HG02973 (cell line): Measurements from ENCODE around the gene GARNL3.

Experiments
- ATAC-seq: cut with Tn5 transposase; IDR thresholded peaks from one replicate; pipeline ENCODE4 v1.9.1; 2021; ENCODE audit warnings: moderate library complexity; ENCODE audit not compliant: unreplicated experiment

GARNL3 gene

DNA sequence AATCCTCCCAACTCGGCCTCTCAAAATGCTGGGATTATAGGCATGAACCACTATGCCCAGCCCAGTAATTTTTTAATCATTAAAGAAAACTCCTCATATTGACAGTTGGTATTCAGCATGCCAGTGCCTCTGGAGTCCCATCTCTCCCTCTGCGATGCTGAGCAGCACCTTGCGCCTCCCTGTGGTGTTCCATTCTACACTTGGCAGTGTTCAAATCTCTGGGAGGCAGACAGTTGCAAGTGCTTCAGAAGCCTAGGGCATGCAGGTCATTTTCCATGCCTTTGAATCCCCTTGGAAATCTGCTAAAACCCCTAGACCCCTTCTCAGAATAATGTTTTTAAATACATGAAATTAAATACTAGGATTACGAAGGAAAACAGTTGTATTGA is 41.3 kb downstream of the GARNL3 start:
- ATAC-seq, result no peak

DNA sequence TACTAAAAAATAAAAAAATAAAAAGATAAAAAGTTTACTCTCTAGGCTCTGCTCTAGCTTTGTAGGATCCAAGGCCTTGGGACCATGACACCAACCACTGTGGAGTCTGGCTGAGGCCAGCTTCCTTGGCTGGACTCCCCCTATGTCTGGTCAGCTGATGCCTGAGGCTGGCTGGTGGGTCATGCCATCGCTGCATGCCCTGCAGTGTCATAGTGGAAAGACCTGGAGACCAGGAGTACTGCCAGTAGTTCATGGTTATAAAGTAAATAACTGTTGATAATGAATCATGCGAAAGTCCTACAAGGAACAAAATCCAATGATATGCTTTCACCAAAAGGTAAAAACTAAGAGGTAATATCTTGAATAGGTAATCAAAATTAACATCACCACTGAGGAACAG is 43.2 kb downstream of the GARNL3 start:
- ATAC-seq, result no peak

DNA sequence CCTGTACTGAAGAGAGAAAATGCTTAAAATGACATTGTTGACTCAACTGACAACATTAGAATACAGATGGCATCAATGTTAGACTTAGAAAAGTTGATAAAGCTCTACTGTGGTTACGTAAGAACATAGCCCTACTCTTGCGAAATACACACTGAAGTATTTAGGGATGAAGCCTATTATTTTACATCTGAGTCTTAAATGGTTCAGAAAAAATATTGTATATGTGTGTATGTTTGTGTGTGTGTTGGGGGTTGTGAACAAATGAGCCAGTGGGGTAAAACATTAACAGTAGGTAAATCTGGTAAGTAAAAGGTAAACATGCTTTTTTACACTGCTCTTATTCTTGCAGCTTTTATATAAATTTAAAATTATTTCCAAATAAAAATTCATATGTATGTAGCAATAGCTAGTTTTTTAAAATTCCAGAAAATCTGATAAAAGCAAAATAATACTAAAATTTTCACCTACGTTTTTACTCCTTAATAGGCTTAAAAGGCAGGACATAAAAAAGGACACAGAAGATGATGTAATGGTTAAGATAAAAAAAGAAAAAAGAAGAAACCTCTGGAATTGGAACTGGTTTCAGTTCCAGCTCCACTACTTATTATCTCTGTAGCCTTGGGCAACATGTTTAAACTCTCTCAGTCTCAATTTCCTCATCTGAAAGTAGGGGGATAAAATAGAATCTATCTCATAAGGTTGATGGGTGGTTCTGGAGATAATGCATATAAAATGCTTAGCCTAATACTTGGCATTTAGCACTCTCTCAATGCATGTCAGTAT is 44.3 kb downstream of the GARNL3 start:
- no peak for ATAC-seq

DNA sequence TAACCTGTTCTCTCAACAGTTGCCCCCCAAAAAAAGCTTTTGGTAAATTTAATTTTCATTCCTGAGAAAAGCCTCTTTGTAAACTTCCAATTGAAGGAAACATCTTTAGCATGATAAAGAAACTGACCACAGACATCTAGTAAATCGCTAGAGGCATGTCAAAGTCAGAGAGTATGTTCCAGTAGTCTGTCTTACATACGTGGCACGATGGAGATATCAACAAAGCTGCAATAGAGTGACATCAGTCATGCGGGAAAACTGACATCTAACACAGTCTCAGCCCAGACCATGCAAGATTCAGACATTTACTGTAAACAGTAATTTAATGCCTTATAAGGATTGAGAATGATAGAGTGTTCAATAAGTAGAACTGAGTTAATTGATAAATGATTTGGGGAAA is 45.1 kb downstream of the GARNL3 start:
- ATAC-seq, result no peak

DNA sequence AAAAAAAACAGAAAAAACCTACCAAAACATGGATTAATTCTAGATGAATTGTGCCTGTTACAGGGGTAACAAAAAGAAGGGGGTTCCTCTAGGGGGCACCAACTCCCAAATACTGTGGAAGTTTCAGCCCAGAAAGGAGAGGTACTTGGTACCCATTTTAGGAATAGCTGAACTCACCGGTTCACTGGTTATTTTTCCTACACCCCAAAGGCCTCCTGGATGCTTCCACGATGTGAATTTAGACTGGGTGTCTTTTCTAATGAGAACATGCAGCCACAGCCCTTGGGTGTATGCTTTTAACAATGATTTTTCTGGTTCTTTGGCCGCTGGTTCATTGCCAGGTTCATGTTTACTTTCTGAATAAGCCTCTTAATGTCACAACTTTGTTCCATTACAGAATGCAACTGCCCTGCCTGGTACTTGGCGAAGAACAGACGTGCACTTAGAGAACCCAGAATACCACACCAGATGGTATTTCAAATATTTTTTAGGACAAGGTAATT is 46.7 kb downstream of the GARNL3 start:
- no peak for ATAC-seq

DNA sequence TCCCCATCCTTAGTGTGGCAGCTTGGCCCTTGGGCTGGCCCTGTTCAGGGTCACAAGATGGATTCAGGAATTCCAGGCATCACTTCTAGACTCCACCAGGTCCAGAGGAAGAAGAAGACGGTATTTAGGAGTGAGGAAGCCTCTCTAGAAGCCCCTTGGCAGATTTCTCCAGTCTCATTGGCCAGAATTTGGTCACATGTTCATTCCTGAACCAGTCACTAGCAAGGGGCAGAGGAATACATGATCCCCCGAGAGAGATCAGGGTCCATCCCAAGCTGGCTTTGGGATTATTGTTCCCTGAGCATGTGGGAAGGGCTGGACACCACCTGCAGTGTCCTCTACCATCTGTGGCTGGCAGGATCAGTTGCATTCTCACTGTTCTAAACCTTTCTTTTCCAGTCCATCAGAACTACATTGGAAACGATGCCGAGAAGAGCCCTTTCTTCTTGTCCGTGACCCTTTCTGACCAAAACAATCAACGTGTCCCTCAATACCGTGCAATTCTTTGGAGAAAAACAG is 48.5 kb downstream of the GARNL3 start:
- no peak for ATAC-seq

DNA sequence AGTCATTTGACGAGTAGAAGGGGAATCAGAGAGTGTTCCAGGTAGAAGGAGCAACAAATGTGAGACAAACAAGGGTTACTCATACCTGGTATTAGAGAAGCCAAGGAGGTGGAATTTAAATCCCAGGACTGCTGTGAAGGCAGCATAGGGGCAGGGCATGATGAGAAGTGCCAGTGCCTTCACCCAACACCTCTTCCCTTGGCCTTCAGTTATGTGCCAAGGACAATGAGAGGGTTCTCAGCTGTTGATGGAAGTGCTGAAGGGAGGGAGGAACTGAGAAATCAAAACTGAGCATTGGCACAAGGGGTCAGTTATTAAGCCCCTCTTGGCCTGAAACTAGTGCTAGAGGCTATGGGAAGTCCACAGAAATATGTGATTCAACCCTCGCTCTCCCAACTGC is 50.3 kb downstream of the GARNL3 start:
- no peak for ATAC-seq

DNA sequence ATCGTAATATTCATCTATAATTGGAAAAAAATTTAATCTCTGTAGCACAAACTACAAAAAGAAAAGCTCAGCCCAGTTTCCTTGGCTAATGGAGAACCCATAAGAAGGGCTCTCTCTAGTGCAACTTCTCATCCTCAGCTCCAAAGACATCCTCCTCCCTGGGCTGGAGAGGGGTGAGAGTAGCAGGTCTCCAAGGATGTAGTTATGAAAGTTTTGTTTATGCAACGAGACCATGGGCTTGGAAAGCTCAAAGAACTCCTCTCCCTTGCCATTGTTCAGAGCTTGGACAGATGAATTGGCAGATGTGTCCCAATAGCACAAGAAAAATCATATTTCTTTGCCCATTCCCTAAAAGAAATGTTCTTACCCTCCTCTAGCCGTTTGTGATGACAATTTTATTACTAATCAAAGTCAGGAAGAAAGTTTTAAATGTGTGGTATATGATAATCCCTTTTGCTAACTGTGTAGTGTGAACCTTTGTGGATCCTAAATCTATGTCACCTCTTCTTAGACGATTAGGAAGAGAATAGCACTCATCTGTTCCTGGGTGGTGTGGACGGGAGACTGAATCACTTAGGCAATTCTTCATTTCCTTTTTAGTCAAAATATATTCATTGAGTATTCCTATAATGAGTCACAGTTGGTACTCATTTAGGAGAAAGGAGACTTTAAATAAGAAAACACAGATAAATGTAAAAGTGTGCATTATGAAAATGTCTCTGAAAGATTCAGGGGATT is 52.2 kb downstream of the GARNL3 start:
- no peak for ATAC-seq

DNA sequence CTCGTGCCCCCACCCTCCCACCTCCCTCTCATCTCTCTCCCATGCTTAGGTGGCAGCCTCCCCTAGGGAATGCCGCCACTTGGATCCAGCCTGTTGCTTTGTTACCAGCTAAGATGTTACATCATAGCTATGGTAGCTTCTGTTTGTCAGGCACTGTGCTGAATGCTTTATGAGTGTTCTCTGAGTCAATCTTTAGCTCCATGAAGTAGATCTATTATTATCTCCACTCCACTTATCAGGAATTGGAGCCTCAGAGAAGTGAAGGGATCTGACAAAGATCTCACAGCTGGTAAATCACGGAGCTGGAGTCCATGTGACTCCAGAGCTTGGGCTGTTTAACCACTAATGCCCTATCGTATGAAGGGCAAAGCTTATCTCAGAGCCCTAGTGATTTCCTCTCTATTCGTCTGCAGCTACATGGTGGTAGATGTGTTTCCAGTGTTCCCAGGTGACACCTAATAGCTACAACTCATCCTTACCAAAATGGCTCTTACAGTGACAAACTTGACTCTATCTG is 54.1 kb downstream of the GARNL3 start:
- ATAC-seq, result no peak

DNA sequence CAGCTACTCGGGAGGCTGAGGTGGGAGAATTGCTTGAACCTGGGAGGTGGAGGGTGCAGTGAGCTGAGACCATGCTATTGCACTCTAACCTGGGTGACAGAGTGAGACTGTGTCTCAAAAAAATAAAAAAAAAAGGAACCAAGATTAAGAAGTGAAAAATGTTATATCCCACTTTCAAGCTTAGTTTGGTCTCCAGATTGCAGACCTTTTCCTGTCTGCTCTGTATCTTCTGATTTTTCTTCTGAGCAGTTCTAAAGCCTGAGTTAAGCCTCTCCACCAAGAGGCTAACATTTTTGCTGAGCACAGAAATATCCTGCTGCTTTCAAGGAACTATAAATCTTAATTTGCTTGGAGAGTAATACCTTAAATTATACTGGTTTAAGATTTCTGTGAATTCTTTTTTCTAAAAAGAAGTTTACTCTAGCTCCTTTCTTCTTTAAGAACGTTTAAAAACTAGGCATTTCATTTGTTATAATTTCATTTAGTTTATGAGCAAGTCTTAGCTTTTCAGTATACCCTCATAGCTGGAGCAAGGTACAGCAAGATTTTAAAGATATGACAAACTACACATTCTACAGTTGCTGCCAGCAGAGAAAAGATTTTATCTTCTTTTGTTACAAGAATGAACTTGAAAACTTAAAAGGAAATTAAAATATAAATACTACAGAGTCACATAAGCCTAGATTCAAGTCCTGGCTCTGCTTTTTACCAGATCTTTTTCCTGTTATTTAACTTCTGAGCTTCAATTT is 55.0 kb downstream of the GARNL3 start:
- ATAC-seq, result no peak

DNA sequence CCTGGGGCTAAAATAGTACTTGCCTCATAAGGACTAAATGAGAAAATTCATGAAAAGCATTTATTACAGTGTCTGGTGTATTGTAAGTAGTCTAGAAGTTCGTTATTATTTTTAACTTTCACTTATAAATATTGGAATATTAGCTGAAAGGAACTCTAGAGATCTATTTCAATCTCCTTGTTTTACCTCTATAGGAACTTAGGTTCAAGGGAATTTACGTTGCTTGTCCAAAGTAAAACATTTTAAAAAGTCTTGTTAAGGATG is 55.5 kb downstream of the GARNL3 start:
- no peak for ATAC-seq

DNA sequence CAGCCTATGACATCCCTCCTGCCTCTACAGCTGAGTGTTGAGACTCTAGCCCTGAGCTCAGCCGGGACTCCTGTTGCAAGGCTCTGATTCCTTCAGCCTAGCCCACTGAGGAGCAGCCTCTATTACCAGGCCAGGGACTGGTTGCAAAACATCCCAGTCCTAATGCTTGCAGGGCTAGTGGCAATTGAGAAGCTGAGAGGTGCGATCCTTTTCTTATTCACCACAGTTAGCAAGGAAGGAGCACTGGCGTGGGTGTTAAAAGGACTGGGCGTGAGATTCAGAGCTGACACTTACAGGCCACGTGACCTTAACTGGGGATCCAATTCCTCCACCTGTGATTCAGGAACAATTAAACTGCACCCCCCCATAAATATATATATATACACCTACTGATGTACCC is 58.8 kb downstream of the GARNL3 start:
- no peak for ATAC-seq

DNA sequence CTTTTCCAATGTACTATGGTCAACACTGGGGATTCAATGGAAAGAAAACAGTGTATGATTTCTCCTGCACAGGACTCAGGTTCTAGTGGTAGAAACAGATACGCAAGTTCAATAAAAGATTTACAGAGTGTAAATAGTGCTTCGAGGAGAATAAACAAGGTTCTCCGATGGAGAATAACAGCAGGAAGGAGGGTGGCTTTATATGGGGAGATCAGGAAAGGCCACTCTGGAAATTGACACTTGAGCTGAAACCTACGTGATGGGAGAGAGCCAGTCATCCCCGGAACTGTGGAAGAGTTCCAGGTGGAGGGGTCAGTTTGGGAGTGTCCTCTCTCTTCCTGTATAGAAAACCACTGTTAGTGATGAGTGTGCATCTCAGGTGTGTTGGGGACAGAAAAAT is 65.9 kb downstream of the GARNL3 start:
- ATAC-seq, result no peak

DNA sequence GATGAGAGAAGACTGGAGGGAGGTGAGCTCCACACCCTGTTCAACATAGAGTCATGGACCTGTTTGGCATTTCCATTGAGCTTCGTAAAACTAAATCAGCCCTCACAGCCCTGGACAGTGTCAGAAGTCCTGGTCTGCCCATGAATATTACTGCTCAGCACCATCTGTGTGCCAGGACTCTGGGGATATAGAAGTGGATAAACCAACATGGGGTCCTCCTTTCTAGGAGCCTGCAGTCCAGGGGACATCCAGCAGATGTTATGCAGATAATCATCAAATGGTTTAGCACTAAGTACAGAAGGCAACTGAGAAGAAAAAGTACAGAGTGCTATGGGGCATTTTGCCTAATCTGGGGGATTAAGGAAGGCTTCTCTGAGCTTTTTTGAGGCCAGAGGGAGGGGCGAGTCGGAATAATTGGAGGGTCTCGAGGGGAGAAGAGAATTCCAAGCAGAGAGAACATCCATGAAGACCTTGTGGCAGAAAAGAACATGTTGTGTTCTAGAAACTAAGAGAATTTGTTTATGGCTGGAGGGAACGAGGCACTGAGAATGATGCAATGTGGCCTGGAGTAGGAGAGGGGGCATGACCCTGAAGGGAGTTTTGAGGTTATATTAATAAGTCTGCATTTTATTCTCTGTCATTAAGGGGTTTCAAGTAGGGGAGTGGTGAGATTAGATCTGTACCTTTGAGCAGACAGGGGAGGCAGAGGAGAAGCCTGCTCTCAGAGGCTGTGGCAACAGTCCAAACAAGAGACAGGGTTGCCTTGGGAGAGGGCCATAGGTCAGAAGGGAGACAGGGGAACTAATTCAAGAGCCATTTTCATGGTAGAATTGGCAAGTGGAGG is 68.9 kb downstream of the GARNL3 start:
- ATAC-seq, result no peak

DNA sequence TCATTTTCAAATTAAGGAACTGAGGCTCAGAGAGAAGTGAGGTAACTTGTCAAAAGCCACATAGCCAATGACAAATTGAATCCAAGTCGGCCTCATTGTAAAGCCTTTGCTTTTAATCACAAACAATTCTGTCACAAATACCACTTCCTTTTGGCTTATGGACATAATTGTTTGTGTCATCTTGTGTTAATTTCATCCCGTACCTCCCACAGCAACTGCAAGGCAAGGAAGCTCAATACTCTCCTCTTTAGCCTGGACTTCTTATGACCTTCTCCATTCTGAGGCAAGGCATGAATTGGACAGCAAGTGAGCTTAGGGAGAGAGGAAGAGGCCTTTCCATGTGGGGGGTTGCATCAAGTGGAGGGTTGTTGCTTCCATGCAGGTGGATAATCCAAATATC is 70.2 kb downstream of the GARNL3 start:
- ATAC-seq, result no peak

DNA sequence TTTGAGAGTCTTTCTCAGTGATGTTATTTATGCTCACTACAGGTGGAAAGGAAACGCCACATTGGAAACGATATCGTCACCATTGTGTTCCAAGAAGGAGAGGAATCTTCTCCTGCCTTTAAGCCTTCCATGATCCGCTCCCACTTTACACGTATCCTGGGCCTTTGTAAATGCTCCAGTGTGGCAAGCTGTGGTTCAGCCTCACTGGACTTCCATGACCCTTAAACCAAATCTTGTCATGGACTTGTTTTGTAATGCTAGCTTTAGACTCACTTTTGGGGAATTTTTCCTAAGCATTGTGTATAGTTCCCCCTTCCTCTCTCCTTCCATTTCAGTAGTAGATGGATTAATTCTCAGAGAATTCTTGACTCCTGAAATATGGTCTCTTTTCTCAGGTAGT is 71.5 kb downstream of the GARNL3 start:
- ATAC-seq, result no peak

DNA sequence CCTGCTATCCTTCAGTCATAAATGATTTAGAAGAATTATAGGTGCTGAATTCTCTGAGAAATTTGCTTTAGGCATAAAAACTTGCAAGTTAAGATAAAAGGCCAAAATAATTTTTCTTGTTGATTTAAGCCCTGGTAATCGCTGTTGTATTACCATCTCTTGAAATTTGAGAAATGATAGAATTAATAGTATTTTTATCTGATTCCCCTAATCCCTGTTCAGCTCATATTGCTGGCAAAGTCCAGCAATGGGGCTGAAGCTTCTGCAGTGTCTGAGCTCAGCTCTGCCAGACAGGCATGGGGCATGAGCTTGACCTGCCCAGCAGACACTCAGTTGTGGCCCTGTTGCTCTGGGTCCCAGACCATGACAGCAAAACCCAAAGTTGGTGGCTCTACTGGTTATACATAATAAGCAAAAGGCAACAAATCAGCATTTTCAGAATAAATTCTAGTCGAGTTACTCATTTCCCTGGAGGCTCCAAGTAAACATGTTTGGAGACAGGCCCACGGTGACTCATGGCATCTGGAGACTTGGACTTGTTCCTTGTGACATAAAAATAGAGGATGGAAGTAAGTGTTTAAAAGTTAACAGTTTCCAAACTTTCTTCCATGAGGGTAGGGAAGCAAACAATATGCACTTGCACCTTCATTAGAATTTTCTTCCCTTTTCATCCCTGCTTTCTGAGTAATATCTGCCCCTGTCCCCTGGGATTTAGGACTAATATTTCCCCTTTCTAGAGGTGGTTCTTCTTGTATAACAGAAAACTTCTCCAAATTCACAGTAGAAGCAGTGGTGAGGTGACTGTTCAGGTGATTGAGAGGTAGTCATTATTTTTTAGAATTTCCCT is 72.2 kb downstream of the GARNL3 start:
- ATAC-seq, result no peak

DNA sequence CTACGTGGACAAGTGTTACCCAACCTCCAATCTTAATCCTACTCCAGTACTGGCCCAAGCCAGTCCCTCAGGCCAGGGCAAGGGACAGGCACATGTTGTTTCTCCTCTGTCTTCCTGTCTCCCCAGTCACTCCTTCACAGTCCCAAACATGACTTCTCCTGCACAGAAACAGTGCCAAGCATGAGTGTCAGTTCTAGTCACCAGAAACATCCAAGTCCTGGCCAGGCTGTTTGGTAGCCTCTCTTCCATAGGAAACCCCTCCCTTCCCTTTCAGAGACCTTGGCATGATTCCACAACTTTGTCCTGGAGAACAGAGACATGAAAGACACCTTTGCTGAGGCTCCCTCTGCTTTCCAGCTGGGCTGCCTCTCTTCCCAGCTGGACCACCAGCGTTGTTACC is 76.1 kb downstream of the GARNL3 start:
- no peak for ATAC-seq

DNA sequence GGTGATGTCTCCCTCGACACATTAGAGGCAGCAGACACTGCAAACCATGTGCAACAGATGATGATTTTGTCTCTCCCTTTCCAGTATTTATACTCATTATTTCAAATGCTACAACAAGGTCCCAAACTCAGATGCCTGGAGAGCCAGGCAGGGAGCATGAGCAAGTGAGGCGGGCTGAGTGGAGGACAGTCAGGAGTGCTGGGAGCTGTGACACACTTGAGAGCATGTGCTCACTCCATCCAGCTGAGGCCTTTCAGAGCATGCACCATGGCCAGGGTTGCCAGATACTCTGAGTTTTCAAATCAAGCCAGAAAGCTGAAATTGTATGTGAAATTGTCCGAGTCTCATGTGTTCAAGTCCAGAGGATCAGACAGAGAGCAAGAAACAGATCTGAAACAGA is 76.6 kb downstream of the GARNL3 start:
- no peak for ATAC-seq
